CD4-positive, alpha-beta T cell treated with Interleukin-2 at 100 ng/mL for 4 hours (primary cell): Measurements from ENCODE around the gene C2orf49.
A peak's percentile ranks its signal among the peaks of the same experiment; 100 is the strongest.

Source experiments
- DNase-seq: peaks from one replicate; pipeline ENCODE4 v3.0.0-alpha.2; 2020; ENCODE audit warnings: low spot score

C2orf49 gene

DNA sequence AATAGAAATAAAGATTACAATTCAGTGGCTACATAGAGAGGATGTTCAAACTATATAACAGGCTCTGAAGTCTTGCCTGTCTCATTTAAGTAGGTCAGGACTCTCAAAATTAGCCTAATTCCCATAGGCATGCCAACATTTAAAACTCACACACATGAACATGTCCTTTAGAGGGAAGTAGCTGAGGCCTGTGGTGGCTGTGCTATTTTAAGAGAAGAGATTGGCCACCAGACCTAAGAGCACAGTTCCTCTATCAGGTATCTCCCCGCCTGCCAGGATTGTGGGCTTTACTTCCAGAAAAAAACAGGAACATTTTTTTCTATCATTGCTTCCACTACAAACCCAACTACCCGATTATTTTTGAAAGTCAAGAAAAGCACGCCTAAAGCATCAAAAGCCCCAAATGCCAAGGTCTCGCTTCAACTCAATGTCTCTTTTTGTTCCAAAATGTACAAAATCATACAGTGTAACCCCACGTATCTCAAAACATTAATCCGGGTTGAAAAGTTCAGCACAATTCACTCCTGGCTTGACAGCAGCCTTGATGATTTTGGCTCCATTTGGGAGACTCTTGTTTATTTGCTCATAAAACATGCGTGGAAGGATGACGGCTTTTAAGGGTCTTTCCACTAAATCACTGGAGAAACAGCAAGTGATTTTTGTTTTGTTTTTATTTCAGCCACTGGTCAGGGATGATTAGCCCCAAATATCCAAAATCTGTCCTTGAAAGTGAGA lies 46.3 kb downstream of the C2orf49 start:
- no peak for DNase-seq

DNA sequence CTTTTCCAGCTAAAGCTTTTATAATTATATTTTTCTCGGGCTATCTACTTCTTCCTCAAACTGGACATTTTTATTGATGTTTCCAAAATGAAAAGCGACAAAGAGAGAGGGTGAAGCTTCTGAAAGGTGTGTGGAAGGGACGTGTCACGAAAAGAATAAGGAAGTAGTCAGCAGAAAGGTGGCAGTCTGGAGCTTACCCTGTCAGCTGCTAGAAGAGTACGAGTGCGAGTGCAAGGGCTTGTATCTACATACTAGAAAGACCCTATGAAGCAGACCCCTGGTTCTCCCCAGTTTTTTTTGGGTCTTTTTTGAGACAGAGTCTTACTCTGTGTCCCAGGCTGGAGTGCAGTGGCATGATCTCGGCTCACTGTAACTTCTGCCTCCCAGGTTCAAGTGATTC lies 46.9 kb downstream of the C2orf49 start:
- DNase-seq: no peak

DNA sequence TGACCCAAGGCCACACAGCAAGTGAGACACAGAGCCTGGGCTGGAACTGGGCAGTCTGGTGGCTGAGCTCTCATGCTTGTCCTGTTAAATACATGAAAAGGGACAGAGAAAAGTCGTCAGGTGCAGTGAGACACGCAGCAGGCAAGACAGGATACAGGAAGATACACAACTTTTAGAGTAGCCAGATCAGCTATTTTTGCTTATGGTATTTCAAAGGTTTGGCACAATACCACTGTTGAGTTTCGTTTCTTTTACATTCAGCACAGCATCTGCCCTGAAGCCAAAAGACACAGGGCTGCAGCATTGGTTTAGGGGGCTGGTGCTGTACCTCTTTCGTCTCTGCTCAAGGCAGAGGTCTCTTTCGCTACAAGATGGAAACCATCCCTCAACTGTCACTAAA lies 47.5 kb downstream of the C2orf49 start:
- no peak for DNase-seq

DNA sequence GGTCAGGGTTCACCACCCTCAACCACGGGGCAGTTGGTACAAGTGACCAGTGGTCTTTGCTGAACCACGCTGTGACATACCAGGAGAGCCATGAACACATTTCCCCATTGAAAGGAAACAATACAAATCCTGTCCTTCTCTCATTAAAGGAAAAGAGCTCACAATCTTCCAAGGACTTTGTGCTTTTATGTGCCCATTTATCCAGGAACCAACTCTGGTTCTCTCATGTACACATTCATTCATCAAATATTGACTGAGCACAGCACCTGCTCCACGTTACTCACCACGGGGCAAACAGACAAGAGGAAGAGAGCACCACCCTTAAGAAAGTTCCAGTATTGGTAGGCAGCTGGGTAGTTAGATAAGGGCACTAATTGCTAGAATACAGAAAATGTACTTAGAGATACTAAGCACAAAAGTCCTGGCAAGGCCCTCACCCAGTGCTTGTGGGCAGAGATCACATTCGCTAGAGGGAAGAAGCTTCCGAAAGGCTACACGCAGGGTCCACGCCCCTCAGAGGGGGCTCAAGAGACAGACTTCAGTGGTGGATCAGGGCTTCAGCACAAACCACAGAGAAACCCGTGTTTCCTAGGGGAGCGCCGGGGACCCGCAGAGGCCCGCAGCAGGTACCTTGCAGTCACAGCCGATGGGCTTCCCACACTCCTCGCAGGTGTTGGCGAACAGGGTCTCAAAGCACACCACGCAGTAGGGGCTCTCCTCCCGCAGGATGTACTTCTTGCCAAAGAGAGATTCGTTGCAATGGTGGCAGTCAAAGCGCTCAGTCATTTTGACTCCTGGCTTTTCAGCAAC lies 48.6 kb downstream of the C2orf49 start:
- no peak for DNase-seq

DNA sequence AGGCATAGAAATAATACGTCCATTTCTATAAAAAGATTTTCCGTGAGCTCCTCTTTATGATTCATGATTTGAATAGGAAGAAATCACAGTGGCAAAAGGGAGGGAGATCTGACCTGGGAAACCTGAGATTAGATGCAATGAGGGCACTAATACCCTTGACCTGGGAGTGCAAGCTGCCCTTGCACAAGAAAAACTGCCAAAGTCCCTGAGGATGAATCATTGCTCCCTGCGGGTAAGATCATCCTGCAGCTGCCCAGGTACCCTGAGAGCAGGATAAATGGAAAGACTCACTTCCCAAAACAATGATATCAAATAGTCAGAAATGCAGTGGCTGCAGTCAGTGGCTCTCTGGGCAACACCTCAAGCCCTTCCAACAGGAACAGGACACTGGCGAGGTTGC lies 49.9 kb downstream of the C2orf49 start:
- DNase-seq: no peak

DNA sequence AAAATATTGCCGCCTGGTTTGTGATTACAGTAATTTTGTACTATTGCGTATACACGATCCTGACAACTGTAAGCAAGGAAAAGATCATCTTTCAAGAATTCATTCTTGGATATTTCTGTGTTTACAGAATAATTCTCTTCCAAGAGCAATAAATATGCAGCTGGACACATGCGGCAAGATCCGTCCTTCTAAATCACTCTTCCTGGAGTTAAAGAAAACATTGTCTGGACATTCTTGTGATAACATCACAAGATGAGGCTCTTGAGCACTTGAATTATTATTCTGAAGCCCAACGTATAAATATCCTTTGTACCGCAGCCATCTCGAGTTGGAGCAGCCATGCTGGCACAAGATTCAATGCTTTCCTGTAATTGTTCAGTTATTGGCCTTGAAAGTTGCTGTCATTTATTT lies 51.6 kb downstream of the C2orf49 start:
- DNase-seq: no peak

DNA sequence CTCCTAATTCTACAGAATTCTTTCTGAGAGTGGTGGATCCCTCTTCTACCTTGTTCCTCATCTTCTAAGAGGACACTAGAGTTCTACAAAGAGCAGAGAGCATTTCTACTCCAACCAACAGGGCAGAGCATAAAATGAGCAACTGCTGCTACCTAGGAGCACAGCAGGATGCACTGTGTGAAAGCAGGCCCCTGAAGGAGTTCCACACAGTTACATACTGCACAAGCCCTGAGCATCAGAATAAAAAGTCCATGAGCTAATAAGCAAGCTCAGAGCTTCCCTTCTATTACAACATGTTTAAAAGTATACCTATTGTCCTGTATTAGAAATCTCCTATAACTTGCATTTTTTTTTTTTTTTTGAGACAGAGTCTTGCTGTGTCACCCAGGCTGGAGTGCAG lies 53.1 kb downstream of the C2orf49 start:
- DNase-seq: no peak

DNA sequence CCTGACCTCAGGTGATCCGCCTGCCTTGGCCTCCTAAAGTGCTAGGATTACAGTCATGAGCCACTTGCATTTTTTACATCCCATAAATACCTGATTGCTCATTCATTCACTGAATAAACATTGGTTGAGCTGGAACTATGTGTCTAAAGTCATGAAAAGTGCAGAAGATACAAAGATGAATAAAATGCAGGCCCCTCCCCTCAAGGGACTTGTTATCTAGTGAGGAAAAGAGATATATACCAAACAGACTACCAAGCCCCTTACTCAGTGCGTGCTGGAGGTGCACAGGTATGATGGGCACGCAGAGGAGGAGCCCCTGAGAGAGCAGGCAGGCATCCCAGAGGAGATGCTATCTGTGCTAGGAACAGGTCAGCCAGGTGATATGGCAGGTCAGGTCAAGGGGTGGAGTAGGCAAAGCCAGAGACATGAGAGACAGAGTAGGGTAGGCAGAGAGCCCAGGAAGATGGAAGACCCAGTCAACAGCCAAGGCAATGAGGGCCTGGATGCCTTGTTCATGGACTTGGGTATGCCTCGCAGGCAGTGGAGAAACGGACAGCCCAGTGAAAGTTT lies 53.8 kb downstream of the C2orf49 start:
- DNase-seq: no peak

DNA sequence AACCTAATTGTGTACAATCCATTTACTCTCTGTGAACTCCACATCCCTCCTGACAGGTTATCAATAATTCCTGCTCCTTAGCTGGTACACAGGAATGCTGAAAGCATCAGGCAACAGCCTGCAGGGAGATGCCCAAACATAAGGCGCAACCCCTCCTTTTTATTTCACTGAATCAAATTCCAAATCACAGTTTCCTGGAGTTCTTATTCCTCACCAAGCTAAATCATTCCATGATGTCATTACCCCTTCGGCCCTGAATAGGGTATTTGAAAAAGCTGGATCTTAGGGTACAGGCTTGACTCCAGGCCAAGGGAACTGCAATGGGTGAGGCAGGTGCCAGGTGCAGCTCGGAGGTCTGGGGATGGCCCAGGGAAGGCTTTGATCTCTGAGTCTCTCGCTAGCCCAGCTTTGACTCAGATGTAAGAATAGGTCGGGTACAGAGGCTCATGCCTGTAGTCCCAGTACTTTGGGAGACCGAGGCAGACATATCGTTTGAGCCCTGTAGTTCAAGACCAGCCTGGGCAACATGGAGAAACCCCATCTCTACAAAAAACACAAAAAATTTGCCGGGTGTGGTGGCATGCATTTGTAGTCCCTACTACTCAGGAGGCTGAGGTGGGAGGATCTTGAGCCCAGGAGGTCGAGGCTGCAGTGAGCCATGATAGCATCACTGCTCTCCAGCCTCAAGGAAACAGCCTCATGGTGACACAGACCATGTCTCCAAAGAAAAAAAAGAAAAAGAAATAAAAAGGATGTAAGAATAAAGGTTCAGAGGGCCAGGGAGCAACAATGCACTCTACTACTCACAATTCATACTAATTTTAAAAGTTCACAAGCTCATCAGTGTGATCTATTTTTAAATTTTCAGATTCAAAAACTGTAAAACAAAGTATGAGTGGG lies 54.7 kb downstream of the C2orf49 start:
- no peak for DNase-seq

DNA sequence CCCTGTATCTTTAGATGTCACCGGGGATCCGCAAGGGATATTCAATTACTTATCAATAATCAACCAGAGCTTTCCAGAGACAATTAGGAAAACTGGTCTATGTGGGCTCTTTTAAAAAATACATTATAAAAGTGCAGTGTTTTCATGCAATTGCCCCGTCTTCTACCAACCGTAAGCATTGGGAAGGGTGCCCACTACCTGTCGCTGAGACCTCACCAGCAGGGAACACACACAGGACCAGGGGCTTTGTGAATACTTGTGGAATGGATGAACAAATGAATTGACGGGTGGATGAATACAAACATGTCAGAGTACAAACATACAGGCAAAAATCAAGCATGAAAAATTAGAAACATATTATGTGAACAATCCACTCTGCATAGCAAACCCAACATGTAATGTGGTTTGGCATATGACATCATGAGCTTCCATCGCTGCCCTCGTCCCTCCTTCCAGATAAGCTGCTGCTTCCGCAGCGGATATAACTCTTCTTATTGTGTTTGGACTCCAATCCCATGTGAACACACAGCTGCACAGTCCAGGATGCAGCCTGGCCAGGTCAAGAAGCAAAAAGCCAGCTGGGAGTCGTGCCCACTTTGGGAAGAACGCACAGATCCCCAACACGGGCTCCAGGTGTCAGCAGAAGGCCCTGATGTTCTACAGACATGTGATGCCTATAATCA lies 56.2 kb downstream of the C2orf49 start:
- DNase-seq: no peak

DNA sequence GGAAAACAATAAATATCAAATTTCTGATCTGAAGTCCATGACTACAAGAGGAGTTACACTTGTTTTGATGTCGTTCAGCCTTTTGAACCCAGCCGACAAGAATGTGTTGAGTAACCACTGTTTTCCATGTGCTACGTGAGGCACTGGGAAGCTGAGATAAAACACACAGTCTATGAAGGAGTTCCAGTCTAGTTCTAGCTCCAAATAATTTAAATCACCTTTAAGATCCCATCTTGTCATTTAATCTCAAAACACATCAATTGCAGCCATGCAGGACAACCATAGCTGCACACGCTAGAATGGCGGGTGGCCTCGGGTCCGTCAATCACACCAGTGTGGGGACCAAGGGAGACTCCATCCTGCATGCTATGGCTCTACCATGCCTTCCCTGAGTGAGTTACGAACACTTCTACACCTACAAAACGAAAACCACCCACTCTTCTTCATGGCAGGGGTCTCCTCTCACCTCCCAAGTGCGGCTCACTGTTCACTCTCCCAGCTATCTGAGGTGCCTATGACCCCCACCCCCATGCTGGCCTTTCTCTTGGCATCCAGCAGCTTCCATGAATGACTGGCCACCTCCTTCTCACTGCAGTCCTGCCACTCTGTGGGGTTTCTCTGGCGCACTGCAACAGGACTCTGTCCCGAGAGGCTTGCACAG lies 57.7 kb downstream of the C2orf49 start:
- DNase-seq: no peak

DNA sequence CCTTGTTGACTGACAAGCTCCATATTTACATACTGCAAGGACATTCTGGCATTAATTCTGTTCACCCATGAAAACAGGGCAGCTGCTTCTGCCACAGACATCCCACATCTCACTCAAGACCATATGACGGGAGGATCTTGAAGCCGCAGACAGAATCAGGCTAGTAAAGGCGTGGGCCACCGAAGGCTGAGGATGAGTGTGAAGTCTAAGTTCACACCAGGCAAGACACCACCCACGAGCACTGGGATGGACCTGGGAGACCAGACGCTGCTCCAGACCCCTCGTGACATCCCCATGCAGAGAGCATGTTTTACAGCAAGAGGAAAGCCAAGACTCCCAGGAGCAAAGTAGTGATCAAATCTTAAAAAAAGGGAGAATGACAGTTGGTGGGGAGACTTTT lies 58.4 kb downstream of the C2orf49 start:
- DNase-seq: no peak

DNA sequence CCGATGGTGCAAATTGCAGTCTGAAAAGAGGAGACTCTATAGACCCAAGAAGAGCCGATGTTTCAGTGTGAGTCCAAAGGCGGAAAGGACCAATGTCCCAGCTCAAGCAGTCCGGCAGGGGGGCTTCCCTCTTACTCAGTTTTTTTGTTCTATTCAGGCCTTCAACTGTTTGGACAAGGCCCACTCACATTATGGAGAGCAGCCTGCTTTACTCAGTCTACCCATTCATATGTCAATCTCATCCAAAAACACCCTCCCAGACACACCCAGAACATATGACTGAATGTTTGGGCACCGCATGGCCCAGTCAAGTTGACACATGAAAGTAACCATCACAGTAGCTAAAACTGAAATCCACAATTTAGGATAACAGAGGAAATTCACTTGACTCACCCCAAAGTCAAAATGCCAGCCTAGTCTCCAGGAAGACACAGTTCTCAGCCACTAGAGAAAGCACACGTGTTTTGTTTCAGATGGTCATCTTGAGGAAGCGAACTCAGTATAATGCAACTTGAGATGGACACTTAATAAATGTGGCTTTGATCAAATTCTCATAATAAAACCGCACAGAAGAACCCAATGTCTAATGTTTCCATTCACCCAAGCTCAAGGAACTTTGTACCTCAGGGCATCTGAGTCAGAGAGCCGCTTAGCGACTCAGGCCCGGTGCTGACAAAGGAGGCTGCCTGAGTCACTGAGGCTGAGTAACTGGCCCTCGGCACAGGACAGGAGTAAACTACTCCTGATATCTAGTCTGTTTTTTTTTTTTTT lies 59.1 kb downstream of the C2orf49 start:
- DNase-seq: no peak

DNA sequence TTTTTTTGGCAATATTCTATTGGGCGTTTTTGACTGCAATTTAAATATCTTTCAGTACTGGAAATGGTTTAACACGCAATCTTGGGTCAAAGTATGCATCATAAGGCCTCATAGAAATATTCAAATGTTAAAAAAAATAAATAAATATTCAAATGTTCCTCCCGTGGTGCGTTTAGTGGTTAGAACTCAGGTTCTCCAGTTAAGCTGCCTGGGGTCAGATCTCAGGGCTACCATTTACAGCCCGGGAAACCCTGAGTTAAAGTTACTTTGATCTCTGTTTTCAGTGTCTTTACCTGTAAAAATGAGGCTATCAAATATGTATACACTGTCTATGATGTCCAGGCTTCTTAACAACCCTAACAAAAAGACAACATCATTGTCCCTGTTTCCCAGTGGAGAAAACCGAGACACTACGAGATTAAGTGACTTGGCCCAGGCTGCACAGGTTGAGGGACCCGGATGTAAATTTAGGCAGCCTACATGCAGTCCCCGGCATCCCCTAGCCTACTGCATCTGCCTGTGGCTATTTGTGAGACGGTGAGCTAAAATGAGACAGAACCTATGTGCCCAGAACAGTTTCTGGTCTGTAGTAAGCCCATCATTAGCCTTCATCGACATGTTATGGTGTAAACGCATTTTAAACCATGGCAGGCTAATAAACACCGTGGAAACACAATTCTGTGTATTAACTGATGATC lies 59.8 kb downstream of the C2orf49 start:
- no peak for DNase-seq

DNA sequence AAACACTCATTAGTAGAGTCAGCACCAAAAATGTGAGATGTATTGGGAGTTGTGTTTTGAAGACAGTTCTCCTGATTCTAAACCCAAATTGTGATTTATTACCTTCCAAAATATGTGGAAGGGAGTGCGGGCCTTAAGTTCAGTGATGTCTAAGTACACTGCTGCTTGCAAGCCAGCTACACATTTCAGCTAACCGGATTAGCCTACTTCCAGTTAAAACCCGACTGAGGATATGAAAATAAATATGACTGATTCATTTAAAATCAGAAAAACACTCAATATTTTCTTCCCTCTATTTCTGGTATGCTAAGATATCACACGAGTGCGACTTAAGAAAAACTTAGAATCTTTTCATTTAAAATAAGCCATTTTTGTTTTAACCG lies 60.6 kb downstream of the C2orf49 start:
- DNase-seq: no peak

DNA sequence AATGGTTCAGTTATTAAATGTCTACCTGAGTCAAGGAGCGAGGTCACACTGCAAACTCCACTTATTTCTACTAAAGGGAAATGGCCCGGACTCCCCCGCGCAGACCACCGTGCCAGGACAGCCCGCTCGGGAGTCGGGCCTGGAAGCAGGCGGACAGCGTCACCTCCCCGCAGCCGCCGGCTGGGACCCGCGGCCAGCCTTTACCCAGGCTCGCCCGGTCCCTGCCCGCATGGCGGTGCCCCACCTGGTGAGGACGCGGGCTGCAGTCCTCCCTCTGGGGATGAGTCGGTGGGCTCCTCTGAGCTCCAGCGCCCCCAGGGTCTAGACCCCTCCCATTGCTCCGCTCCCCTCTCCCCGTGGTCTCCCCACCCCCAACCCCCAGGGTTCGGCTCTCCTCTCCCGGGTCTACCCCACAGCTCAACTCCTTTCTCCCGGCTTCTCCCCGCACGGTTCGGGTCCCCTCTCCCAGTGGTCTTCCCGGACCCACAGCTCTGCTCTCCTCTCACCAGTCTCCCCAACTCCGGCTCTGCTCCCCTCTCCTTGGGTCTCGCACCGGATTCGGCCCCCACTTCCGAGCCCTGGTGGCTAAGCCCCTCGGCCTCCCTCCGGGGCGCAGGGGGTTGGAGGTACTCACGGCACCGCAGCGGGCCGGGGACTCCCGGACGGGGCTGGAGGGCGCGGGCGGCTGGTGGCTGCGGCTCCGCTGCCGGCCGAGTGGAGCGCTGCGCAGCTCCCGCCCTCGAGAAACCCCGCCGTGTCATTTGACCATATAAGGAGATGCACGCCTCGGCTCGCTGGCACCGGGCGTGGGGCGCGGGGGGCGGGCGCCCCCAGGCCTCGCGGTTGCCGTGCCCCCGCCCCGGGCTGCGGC lies 61.2 kb downstream of the C2orf49 start, which contains the start of gene FHL2:
FHL2 (minus strand) TSS at position 716 of the 871 bp plus-strand sequence. CDS start 12,535 bp downstream, outside the sequence.
- peak; percentile 54 for DNase-seq
